ENCODE data around the gene FAM219A.
"Not testable (repeated sequence)": the region's sequence is repeated elsewhere in the genome, so short reads cannot be mapped to it uniquely, and the experiment has no call there.

- TF ChIP-seq ATF3 (CRISPR knock-in tag; conservative IDR thresholded peaks at IDR 0.05); NFE2L1 (CRISPR knock-in tag; IDR thresholded peaks at IDR 0.05); NFYB (CRISPR knock-in tag; conservative IDR thresholded peaks at IDR 0.05; ENCODE audit: low read depth): not testable (repeated sequence)
These were observed 24.4 kb upstream of the FAM219A start for GRCh38 chr9:34482746-34483145.
